ENCODE data around the gene SUSD4. TPM values are rescaled to one million over a fixed set of nuclear protein-coding genes. Genes with fewer than 3 reads are reported as not detected.
"Not testable (repeated sequence)": the region's sequence is repeated elsewhere in the genome, so short reads cannot be mapped to it uniquely, and the experiment has no call there.

SUSD4 gene
- polyA plus RNA-seq, 1 donor = 19.2 TPM

DNA sequence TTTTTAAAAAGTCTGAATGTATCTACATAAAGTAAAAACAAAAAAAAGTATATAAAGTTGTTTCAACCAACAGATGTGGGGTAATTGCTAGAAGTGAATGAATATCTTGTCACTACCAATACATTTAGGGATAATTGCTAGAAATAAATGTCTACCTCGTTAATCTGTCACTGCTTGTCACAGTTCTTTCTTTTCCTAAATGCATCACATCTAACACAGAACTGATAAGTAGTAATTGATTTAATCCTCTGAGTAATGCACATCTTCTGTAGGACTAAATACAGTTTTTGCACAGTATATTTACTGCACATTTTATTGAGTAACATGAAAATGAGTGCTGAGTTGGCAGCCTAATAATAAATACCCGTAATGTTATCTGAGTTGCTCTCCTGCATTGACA lies 72.2 kb downstream of the SUSD4 start:
- no peak for DNase-seq

DNA sequence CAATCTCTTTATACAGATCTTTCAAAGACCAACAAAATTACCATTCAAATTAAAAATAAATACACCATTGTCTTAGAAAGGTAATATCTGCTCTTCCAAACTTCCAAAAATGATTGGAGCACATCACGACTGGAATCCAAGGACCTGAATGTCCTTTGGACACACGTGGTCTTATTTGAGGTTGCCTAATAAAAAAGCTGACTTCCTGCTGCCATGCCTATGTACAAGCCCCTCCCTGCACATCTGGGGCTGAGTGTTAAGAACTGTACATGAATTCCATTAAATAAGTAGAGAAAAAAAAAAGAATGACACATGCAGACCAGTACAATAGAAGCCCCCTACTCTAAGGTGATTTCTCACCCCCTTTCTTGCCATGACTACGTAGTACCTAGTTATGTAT lies 73.6 kb downstream of the SUSD4 start:
- no peak for DNase-seq

DNA sequence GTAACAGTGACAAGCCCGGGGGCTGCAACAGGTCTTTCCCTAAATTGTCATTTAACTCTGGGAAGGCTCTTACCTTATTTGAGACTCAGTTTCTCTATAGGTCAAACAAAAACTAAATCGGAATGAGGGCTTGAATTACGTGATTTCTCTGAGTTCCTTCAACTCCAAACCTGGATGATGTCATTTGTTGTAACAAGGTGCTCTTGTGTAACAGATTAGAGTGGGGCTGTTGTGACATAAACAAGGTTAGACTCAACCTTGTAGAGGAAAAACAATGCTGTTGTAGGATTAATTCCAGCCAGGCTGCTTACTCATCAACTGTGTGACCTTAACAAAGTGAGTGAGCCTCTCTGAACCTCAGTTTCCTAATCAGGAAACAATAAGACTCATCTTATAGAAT lies 74.4 kb downstream of the SUSD4 start:
- DNase-seq = no peak

DNA sequence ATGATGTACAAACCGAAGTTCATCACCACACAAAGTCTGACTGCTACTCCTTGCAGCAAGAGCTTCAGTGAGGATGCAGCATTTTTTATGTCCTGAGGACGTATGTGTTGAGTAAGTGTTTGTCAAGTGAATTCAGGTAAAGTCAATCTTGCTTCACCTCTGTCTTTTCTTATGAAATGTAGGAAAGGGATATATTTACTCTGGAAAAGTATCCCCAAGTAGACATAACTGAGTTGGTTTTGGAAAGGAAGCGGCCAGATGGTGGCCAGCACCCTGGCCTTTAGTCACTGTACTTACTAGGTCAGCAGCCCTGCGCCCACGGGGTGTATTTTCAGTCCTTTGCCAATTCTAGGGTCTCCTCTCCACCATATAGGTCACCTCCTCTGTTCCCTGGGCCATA lies 75.2 kb downstream of the SUSD4 start:
- DNase-seq = no peak

DNA sequence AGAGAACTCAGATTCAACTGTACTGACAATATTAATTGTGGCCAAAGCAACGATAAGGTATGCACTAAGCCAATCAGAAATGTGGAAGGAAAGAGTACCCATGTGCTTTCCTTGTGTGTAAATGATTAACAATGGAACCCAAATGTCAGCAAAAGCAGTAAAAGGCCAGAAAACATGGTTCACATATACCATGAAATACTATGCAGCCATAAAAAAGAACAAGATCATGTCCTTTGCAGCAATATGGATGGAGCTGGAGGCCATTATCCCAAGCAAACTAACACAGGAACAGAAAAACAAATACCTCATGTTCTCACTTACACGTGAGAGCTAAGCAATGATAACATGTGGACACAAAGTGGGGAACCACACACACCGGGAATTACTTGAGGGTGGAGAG lies 78.5 kb downstream of the SUSD4 start:
- no peak for DNase-seq

DNA sequence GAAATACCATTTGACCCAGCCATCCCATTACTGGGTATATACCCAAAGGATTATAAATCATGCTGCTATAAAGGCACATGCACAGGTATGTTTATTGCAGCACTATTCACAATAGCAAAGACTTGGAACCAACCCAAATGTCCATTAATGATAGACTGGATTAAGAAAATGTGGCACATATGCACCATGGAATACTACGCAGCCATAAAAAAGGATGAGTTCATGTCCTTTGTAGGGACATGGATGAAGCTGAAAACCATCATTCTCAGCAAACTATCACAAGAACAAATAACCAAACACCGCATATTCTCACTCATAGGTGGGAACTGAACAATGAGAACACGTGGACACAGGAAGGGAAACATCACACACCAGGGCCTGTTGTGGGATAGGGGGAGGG lies 80.3 kb downstream of the SUSD4 start:
- not testable (repeated sequence) for DNase-seq

DNA sequence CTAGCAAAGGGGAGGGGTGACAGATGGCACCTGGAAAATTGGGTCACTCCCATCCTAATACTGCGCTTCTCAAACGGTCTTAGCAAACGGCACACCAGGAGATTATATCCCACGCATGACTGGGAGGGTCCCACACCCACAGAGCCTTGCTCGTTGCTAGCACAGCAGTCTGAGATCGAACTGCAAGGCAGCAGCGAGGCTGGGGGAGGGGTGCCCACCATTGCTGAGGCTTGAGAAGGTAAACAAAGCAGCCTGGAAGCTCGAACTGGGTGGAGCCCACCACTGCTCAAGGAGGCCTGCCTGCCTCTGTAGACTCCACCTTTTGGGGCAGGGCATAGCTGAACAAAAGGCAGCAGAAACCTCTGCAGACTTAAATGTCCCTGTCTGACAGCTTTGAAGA lies 85.7 kb downstream of the SUSD4 start:
- not testable (repeated sequence) for DNase-seq

DNA sequence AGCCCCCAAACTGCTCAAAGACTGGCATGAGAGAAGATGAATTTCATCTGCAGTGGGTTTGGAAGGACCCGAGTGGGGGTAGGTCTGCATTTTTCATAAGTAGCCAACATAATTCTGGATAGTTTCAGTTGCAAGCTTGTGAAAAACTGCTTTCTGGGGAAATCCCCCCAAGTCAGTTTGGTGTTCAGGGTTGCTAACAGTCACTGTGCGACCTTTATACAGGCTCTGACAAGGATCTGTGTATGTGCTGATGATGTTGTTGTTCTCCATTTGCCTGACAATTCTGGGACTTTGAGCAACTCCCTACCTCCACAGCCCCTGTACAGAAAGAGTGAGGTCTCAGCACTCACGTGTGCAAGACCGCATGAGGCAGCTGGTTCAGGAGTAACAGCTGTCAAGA lies 87.9 kb downstream of the SUSD4 start:
- DNase-seq = no peak

DNA sequence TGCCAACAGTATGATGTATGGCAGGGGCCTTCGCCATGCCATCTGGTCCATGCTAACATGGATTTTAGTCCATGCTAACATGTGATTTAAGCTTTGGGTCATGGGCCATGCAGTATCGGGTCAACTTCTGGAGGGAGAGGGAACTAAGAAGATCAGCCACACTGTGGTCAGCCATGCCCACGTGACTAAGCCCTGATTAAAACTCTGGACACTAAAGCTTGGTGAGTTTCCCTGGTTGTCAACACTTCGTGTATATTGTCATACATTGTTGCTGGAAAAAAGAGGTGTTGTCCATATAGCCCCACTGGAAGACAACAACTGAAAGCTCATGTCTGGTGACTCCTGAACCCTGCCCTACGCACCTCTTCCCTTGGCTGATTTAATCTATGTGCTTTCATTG lies 90.5 kb downstream of the SUSD4 start:
- DNase-seq = no peak

DNA sequence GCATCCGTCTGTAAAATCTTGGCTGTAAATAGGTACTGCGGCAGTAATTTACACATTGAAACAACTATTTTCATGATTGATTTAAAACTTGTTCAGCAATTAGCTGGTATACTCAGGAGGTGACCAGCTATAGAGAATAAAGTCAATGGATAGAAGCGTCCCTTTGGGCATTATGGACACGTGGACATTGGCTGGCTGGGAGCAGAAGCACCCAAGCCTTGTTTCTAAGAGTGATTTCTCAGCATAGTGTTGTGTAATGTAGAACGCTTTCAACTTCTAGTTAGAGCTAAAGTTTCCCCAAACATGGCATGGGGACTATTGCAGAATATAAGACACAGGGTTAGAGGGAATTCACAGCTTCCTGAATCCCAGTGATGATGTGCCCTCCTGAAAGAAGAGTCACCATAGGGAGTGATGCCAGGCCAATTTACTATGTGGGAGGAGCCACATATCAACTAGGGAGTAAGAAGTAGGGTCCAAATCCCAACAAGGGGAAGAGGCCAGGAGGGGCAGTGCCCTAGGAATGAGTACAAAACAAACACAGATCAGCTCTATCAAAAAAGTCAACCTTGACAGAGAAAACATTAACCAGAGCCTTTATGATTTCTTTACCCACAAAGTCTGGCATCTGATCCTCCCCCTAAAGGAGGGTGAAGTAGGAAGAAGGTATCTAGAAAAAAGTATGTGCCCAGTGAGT lies 92.7 kb downstream of the SUSD4 start:
- DNase-seq = no peak

DNA sequence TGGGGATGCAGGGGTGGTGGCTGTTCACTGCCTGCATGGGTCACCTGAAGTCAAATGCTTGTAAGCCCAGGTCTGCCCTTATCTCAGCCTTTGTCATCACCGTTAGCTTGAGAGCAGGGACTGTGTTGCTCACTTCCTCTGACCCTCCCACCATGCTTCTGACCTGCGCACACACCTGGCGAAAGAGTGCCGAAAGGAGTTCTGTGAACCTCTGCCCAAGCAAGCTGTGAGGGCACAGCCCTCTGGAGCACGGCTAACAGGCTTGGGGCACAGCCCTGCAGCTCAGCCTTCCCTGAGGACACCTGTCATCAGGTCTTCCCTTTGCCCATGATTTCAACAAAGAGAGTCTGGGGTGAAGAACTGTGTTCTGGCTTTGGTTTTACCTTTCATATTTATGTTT lies 93.8 kb downstream of the SUSD4 start:
- DNase-seq = no peak

DNA sequence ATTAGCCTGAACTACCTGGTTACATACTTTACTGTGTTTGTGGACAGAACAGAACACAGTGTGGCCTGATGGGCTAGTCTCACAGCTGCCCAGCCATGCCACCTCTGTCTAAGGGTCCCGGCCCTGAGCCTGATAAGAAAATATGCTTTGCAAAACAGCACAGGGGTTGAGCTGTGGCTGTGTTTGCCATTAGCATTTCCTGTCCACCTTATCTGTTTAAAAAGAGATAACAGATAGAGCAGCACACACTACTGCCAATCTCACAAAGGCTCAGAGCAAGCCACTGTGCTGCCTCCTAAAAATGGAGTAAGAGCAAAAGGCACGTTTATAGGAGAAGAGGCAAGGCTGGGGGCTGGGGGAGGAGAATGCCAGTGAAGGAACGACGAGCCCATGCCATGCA lies 95.0 kb downstream of the SUSD4 start:
- no peak for DNase-seq

DNA sequence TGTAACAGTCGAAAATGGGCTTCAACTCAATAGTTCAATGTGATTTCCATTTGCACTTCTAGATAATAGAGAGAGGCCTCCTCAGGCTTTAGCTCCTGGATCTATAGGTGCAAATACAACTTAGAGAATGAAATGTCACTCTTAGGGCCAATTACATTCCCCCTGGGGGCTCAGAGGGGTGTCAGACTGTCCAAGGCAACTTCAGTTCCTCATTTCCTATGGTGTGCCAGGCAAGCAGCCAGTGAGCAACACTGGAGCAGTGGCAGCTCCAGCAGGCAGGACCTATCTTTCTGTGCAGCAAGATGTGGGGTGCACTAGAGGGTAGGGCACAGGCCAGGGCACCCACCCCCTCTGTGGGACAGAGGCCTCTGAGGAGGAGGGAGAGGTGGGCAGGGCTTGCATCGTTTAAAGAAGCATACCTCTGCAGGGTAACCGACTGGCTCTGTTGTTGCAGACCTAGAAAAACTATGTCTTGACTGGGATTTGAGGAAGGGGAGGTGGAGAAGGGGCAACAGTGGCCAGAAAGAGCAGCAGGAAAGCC lies 97.3 kb downstream of the SUSD4 start:
- no peak for DNase-seq

DNA sequence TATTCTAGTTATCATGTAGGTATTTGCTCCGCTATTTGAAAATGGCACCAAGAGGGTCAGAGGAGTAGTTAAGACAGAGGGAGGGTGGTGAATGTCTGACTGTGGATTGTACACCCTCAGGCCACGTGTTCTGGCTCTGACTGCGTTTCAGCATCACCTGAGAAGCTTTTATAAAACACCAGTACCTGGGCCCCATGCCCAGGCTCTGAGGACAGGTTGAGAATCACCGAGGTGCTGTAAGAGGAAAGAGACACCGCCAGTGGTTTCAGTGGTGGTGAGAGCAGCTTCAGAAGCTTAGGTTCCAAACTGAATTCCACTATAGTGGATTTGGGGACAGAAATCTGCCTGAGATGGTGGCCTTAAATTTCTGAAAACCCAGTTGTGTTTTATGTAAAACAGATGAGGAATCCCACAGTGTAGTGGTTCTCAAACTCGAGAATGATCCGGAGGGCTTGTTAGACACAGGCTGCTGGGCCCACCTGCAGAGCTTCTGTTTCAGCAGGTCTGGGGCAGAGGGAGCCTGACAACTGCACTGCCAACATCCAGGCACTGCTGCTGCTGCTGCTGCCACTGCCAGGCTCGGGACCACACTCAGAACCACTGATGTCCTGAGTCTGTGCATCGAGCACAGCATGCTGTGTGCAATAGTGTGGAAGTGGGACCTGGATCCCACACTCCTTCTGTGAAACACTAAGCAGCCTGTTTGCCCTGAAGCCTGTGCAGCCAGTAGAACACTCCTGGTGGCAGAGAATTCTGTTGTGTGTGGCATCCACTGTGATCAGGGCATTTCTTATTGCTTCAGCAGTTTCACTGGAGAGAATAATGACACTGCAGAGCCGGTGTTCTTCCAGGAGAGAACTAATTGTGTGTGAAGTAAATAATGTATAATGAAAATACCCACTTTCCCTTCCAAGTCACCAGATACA lies 98.7 kb downstream of the SUSD4 start:
- DNase-seq = no peak

DNA sequence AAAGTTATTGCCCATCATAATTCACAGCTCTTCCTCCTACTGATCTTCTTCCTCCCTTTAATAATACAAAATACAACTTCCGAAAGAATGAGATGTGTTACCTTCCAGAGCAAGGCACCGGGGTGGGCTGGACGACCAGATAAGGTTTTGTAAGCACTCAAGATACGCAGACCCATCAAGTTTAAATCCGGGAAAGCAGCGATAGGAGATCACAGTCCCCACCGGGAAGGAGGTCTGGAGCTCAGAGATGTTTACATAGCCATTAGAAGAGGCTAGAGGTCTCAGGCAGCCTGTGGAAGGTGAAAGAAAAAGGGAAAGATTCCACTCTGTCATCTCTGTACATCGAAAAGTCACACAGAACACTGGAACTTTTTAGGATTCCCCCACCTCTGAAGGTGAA lies 99.4 kb downstream of the SUSD4 start:
- DNase-seq = no peak

DNA sequence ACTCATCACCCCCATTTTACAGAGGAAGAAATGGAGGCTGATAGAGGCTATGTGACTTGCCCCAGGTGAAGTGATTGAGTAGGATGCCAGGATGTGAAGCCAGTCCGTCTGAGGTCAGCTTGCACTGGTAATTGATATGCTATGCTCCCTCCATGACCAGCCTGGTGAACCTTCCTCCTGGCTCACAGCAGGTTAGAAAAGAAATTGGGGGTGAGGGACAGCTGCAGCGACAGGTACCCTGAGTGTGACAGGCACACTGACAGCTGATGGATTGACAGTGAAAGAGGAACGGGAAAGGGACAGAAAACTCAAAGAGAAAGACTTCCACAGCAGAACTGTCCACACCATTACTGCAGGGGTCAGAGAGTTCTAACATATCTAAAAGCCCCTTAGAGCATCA lies 102.1 kb downstream of the SUSD4 start:
- DNase-seq = no peak

DNA sequence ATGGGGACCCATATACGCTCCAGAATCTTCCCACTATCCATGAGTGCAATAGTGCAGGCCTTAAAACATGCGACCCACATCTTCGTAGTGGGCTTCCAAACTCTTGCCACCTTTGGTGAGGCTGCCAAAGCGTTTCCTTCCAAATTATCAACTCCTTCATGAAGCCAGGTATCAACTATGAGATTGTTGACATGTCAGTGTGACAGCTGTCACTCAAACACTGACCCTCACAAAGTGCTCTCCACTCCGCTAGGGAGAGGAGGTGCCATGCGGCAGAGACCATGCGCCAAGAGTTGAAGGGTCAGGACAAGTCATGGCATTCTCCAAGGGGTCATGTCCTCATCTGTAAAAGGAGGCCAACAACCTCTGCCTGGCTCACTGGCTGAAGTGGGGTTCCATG lies 103.3 kb downstream of the SUSD4 start:
- no peak for DNase-seq

DNA sequence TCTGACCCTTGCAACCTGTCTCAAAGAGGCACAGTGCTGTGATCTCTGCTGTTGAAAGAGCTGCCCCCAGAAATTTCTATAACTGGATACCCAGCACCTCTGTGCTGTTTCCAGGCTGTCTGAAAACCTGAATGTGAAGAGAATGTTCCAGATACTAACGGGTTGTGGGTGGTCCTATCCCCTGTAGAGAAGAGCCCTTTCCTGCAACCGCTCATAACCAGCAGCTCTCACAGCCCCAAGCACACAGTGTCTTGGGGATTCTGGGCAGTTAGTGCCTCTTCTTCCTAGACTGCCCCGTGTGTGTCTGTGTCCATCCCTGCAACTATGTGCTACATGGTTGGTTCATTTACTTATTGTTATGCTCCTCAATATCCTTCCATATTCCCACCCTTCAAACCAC lies 104.5 kb downstream of the SUSD4 start:
- no peak for DNase-seq

DNA sequence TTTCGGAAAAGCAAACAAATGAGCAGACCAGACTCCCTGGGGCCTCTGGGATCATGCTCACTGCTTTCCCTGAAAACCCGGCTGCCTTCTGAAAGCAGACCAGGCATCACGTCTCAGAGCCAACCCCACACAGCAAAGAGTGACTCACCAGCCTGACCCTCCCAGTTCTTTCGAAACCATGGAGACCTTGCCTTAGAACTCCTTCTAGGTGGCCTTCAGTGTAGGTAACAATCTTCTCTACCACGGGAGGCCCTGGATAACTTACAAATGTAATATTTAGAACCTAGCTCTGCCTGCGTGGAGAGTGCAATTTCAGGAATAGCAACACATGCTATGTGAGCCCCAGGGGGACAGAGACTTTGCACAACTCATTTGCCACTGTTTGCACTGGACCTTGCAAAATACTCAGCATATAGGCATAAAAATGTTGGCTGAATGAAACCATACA lies 105.2 kb downstream of the SUSD4 start:
- DNase-seq = no peak

DNA sequence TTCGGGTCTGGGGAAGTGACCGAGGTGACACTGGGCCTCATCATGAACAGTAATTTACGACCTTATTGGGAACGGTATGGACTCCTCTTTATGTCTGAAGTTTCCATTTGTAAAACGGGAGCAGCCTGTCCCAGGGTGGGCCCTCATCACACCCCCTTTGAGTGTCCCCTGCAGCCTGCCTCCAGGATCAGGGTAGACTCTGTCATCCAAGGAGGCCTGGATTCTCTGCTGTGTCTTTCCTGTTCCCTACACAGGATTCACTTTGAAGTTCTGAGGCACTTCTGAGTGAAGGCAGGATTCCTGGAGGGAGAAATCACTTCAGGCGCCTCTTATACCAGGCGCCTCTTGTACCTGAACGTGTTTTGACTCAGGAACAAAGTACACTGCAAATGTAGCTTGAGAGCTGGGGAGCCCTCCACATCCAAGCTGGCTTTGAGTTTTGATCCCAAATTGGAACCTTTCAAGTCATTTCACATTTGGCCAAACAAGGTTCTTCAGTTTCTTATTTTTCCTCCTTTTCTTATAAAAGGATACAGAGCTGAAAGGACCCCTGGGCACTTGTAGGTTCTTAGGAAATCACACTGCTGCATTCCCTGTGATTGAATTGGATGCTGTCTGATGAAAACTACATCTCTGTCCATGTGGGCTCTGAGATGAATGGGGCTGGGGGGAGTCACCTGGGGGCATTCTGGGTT lies 106.0 kb downstream of the SUSD4 start:
- DNase-seq = no peak

DNA sequence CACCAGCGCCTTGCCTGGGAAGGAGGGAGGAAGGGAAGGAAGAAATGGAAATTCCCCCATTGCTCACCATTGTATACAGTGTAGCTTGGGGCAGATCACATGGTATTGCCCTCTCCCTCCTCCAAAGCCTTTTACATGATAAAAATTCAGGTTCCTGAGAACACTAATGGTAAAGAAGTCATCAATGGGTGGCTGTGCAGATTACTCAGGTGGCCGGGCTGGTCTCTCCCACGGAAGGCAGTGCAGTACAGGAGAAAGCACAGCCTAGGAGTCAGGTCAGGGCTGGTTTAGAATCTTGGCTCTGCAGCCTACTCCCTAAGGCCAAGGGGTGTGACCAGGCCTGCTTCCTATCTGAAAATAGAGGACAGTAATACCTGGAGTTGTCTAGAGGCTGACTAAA lies 107.9 kb downstream of the SUSD4 start:
- no peak for DNase-seq

DNA sequence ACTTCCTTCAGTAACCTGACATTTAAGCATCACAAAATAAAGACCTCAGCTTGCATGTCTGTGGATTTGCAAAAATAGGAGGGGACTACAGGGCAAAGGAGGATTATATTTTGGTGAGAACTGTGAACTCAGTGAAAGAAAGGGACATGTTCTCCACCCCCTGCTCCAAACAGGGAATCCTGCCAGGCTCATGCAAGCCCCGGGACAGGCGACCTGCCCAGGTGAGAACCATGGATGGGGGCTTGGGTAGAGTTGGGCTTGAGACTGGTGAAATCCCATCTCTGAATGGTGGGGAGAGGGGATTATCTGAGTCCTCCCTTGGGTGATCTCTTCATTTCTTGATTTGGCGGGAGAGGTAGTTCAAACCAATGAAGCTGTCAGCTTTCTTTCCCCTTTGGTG lies 110.1 kb downstream of the SUSD4 start:
- no peak for DNase-seq

DNA sequence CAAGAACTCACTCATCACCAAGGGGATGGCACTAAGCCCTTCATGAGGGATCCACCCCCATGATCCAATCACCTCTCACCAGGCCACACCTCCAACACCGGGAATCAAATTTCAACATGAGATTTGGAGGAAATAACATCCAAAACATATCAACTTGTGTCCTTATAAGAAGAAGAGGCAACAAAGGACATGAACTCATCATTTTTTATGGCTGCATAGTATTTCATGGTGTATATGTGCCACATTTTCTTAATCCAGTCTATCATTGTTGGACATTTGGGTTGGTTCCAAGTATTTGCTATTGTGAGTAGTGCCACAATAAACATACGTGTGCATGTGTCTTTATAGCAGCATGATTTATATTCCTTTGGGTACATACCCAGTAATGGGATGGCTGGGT lies 112.6 kb downstream of the SUSD4 start:
- not testable (repeated sequence) for DNase-seq

All from left kidney (tissue), 2 donors.